Neuron (in vitro differentiated cells): Measurements from ENCODE around the gene TKTL1.

Experiments used
- H2AFZ ChIP-seq: one replicate; pipeline ENCODE4 v1.6.1; 2013; ENCODE audit warnings: low read depth, mild to moderate bottlenecking, inconsistent platforms, low read length, moderate library complexity
- H3K27me3 ChIP-seq: one replicate; pipeline ENCODE4 v1.6.1; 2013; ENCODE audit warnings: low read length; ENCODE audit not compliant: insufficient read depth
- H3K36me3 ChIP-seq: one replicate; pipeline ENCODE4 v1.6.1; 2013; ENCODE audit warnings: low read length; ENCODE audit not compliant: insufficient read depth
- H3K4me1 ChIP-seq: one replicate; pipeline ENCODE4 v1.6.1; 2013; ENCODE audit warnings: low read length; ENCODE audit not compliant: insufficient read depth
- H3K4me3 ChIP-seq: 2 replicates; pipeline ENCODE4 v1.5.1; 2013; ENCODE audit warnings: mild to moderate bottlenecking, low read length, moderate library complexity
- H3K9me3 ChIP-seq: one replicate; pipeline ENCODE4 v1.6.1; 2013; ENCODE audit warnings: low read length

Gene TKTL1

GRCh38 chrX:154317391-154317995, 21.9 kb downstream of the TKTL1 start:
- Histone ChIP-seq H2AFZ (no peak overlapping the region), H3K36me3 (no peaks in the 10 kb centered on the region), H3K9me3 (no peaks in the 10 kb centered on the region), H3K27me3 (peaks cover 24% of the 10 kb centered on the region), H3K4me3 (no peak overlapping the region), H3K4me1 (peaks cover 5% of the 10 kb centered on the region)

GRCh38 chrX:154320406-154320805, 24.8 kb downstream of the TKTL1 start:
- Histone ChIP-seq H3K4me1 (no peaks in the 10 kb centered on the region), H3K9me3 (no peaks in the 10 kb centered on the region), H3K36me3 (no peaks in the 10 kb centered on the region), H3K27me3 (peaks cover 36% of the 10 kb centered on the region), H3K4me3 (no peak overlapping the region), H2AFZ (no peak overlapping the region)

GRCh38 chrX:154321152-154321551, 25.6 kb downstream of the TKTL1 start:
- Histone ChIP-seq H3K9me3 (no peaks in the 10 kb centered on the region), H3K27me3 (peaks cover 37% of the 10 kb centered on the region), H2AFZ (no peak overlapping the region), H3K4me1 (no peaks in the 10 kb centered on the region), H3K4me3 (no peak overlapping the region), H3K36me3 (no peaks in the 10 kb centered on the region)

- H3K36me3 ChIP-seq: no peaks in the 10 kb centered on the region
- H3K4me1 ChIP-seq: no peaks in the 10 kb centered on the region
- H3K27me3 ChIP-seq: peaks cover 36% of the 10 kb centered on the region
- no peaks in the 10 kb centered on the region for H3K9me3 ChIP-seq
- H3K4me3 ChIP-seq: no peak overlapping the region
- no peak overlapping the region for H2AFZ ChIP-seq
Observed at GRCh38 chrX:154321594-154321993, 26.0 kb downstream of the TKTL1 start.

GRCh38 chrX:154322890-154323289, 27.3 kb downstream of the TKTL1 start:
- Histone ChIP-seq H2AFZ (no peak overlapping the region), H3K4me3 (no peak overlapping the region), H3K27me3 (peaks cover 36% of the 10 kb centered on the region), H3K4me1 (no peaks in the 10 kb centered on the region), H3K36me3 (no peaks in the 10 kb centered on the region), H3K9me3 (no peaks in the 10 kb centered on the region)

- Histone ChIP-seq H3K36me3 (no peaks in the 10 kb centered on the region), H3K27me3 (peaks cover 36% of the 10 kb centered on the region), H2AFZ (no peak overlapping the region), H3K9me3 (no peaks in the 10 kb centered on the region), H3K4me1 (no peaks in the 10 kb centered on the region), H3K4me3 (no peak overlapping the region)
Observed at GRCh38 chrX:154323537-154323936, 27.9 kb downstream of the TKTL1 start.

GRCh38 chrX:154325541-154325940, 29.9 kb downstream of the TKTL1 start:
- peaks cover 6% of the 10 kb centered on the region for H3K4me1 ChIP-seq
- H3K27me3 ChIP-seq: peaks cover 39% of the 10 kb centered on the region
- H3K36me3 ChIP-seq: no peaks in the 10 kb centered on the region
- no peak overlapping the region for H2AFZ ChIP-seq
- no peak overlapping the region for H3K4me3 ChIP-seq
- no peaks in the 10 kb centered on the region for H3K9me3 ChIP-seq

GRCh38 chrX:154327038-154327820, 31.6 kb downstream of the TKTL1 start:
- no peaks in the 10 kb centered on the region for H3K9me3 ChIP-seq
- H3K36me3 ChIP-seq: no peaks in the 10 kb centered on the region
- peaks cover 40% of the 10 kb centered on the region for H3K27me3 ChIP-seq
- H2AFZ ChIP-seq: no peak overlapping the region
- H3K4me1 ChIP-seq: peaks cover 6% of the 10 kb centered on the region
- no peak overlapping the region for H3K4me3 ChIP-seq

- peaks cover 36% of the 10 kb centered on the region for H3K27me3 ChIP-seq
- H2AFZ ChIP-seq: no peak overlapping the region
- no peaks in the 10 kb centered on the region for H3K36me3 ChIP-seq
- peaks cover 6% of the 10 kb centered on the region for H3K4me1 ChIP-seq
- H3K9me3 ChIP-seq: no peaks in the 10 kb centered on the region
- no peak overlapping the region for H3K4me3 ChIP-seq
Observed at GRCh38 chrX:154328646-154329045, 33.1 kb downstream of the TKTL1 start.

GRCh38 chrX:154329294-154329693, 33.7 kb downstream of the TKTL1 start:
- peaks cover 6% of the 10 kb centered on the region for H3K4me1 ChIP-seq
- H3K9me3 ChIP-seq: no peaks in the 10 kb centered on the region
- no peaks in the 10 kb centered on the region for H3K36me3 ChIP-seq
- H3K4me3 ChIP-seq: no peak overlapping the region
- H3K27me3 ChIP-seq: peaks cover 39% of the 10 kb centered on the region
- H2AFZ ChIP-seq: no peak overlapping the region

- H3K36me3 ChIP-seq: no peaks in the 10 kb centered on the region
- H2AFZ ChIP-seq: no peak overlapping the region
- no peaks in the 10 kb centered on the region for H3K9me3 ChIP-seq
- no peak overlapping the region for H3K4me3 ChIP-seq
- peaks cover 40% of the 10 kb centered on the region for H3K27me3 ChIP-seq
- H3K4me1 ChIP-seq: peaks cover 6% of the 10 kb centered on the region
Observed at GRCh38 chrX:154332561-154332960, 37.0 kb downstream of the TKTL1 start.

GRCh38 chrX:154333116-154333515, 37.5 kb downstream of the TKTL1 start:
- Histone ChIP-seq H3K9me3 (no peaks in the 10 kb centered on the region), H3K4me1 (peaks cover 6% of the 10 kb centered on the region), H3K4me3 (no peak overlapping the region), H3K36me3 (no peaks in the 10 kb centered on the region), H2AFZ (no peak overlapping the region), H3K27me3 (peaks cover 40% of the 10 kb centered on the region)

GRCh38 chrX:154333837-154334271, 38.3 kb downstream of the TKTL1 start:
- no peak overlapping the region for H2AFZ ChIP-seq
- H3K27me3 ChIP-seq: peaks cover 40% of the 10 kb centered on the region
- H3K4me1 ChIP-seq: peaks cover 6% of the 10 kb centered on the region
- no peaks in the 10 kb centered on the region for H3K9me3 ChIP-seq
- no peaks in the 10 kb centered on the region for H3K36me3 ChIP-seq
- no peak overlapping the region for H3K4me3 ChIP-seq
